GM19324 (cell line): ENCODE data around the gene KTN1.
A peak's percentile ranks its signal among the peaks of the same experiment; 100 is the strongest.

Experiments
- ATAC-seq: cut with Tn5 transposase; IDR thresholded peaks from one replicate; pipeline ENCODE4 v1.9.1; 2021; ENCODE audit warnings: mild to moderate bottlenecking, moderate library complexity; ENCODE audit not compliant: unreplicated experiment, low FRiP score

KTN1 gene

DNA sequence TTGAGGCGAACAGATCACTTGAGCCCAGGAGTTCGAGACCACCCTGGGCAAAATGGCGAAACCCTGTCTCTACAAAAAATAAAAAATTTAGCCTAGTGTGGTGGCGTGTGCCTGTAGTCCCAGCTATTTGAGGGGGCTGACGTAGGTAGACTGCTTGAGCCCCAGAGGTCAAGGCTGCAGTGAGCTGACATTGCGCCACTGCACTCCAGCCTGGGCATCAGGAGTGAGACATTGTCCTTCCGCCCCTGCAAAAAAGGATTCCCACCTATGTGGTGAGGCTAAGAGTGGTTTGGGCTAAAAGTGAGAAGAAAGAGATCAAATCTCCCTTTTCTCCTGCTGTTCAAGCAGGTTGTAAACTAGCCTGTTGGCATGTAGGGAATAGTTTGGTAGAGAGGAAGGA, 5.0 kb upstream of the KTN1 start:
- no peak for ATAC-seq

DNA sequence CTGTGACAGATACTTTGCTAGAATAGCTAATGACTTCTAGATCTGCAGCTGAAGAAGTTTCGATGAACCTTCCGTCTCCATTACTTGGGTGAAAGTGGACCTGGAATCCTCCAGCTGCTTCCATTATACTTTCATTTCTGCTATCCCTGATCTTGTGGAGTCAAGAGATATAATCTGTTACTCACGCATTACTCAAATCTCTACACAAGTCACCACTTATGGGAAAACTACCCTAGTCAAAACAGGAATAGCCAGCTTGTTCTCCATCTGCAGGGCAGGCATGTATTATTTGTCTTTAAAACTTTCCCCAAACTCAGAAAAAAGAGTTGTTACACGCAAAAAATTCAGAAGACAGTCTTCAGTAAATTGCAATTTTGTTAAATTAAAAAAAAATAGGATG, 2.8 kb upstream of the KTN1 start:
- ATAC-seq, result no peak

DNA sequence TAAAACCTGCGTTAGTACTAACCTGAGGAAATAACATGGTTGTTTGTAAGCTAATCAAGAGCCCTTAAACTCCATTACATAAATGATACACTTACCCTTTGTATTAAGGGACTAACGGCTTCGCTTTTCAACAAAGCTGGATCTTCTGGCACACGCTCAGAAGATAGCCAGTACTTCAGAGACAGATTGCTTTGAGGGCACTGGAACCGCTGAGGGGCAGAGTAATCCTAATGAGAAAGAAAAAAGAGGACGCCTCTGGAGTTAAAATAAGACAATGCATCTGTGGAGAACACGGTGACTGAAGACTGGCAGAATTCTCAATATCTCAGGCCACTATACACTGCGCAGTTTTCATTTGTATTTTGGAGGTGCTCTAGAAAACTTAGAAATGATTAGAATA, 1.5 kb upstream of the KTN1 start:
- ATAC-seq, result no peak

DNA sequence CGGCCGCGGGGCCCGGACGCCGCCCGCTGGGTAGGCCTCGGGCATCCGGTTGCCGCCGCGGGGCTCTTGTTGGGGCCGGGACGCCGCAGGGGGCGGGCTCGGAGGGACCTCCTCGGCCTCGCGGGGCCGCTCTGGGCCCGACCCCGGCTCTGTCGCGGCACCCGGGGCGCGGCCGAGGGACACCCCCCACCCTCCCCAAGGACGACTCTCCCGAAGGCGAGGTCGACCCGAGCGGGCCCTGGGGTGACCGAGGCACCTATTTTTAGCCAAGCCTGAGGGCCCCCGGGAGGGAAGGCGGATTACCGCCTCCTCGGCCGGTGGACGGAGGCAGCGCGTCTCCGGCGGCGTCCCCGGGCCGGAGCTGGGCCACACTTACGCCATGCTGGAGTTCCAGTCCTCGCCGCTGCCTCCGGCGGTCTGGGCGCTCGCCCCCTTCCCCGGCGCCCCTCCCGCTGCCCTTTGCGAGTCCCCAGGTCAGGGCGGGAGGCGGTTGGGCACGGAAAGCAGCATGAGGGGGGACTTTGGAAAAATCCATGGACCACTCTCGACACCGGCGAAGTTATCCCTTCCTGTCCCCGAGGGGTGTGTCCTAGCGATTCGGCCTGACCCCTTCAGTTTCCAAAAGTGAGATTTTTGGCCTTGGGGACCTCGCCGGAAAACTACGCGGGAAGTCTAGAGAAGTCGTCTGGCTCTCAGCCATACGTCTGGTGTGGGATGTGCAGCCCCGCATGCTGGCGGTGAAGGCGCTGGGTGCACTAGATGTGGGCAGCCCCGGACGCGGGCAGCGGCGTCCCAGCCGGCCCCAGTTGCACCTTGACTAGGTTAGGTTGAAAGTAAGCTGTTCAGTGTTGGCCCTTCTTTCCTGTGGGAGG, 699 bp downstream of the KTN1 start:
- peak; percentile 61 for ATAC-seq

DNA sequence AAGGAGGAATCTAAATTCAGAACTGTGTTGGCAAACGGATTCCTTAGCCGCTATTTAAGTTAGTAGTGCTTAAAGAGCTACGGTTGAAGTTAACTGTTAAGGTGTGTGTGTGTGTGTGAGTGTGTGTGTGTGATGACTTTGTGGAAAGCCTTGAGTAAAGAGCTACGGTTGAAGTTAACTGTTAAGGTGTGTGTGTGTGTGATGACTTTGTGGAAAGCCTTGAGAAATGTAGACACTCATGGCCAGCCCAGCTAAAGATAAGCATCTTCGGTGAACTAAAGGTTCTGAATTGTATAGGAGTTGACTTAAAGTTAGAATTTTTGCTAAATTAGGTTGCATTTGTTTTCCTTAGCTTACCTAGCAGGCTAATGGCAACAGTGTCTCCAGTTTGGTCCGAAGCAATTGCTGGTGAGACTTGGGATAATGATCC, 1.4 kb downstream of the KTN1 start:
- ATAC-seq, result no peak

DNA sequence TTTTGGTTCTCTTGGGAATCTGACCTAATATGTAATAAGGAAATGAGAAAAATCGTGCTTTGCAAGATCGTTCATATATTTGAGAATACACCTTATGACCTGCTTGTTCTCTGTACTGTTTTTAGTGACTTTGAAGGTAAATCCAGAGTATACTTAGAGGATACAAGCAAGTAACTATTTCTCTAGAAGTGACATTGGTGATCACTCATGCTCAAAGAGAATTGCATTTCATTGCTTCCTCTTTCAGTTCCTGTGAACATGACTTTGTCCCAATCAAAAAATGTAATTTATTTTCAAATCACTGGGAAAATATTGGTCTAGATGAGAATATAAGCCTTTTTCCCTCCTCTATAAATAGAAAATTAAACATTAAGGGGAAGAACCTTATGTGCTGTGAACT, 2.7 kb downstream of the KTN1 start:
- no peak for ATAC-seq

- ATAC-seq, result no peak
Observed at GRCh38 chr14:55583942-55584468, 4.0 kb downstream of the KTN1 start.

DNA sequence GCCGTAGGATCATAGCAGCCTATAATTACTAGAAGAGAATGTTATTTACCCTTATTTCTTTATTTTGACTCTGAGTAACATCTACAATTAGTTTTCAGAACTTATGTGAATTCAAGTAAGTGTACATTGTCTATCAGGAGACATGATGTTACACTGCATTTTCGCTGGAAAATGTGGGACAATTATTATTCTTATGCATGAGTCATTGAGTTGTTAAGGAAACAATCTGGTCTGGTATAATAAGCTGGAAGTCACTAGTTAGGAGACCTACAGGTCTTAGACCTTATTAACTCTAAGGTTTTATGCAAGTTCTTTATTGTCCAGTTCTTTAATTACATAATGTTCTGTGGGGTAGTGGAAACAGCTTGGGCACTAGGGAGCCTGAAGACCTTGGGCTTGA, 5.8 kb downstream of the KTN1 start:
- ATAC-seq, result no peak

DNA sequence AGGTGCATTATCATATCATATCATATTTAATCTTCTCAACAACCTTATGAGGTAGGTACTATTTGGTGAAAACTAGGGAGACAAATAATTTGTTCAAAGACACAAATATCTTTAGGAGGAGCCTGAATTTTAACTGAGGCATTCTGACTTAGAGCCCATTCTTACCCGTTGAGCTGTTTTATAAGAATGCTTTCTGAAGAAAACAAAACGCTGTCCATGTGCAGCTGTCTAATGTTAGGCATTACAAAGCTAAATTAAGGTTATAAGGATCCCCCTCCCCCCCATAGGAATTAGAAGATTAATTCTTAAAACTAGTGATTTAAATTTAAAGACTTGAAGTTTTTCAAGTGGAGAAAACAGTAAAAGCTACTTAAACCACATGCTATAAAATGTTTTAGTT, 6.4 kb downstream of the KTN1 start:
- ATAC-seq, result no peak

DNA sequence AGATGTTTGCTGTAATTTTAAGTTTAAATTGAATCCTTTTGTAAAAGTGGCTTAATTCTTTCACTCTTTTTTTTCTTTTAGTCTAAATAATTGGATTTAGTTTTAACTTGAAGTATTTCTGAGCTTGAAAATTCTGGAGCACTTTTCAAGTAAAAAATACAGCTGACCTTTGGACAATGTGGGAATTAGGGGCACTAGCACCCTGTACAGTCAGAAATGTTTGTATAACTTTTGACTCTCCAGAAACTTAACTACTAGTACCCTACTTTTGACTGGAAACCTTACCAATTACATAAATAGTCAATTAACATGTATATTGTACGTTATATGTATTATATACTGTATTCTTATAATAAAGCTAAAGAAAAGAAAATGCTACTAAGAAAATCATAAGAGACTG, 7.8 kb downstream of the KTN1 start:
- no peak for ATAC-seq

- no peak for ATAC-seq
Observed at GRCh38 chr14:55588259-55588699, 8.3 kb downstream of the KTN1 start.

DNA sequence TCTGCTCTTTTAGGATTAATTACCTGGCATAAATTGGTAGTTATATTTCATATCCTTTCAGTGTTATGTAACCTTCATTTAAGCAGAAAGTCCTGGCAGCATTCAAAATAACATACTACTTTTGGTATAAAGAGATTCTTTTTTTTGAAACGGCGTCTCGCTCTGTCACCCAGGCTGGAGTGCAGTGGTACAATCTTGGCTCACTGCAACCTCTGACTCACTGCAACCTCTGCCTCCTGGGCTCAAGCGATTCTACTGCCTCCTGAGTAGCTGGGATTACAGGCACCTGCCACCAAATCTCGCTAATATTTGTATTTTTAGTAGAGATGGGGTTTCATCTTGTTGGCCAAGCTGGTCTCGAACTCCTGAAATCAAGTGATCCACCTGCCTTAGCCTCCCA, 9.2 kb downstream of the KTN1 start:
- no peak for ATAC-seq

- ATAC-seq, result no peak
Observed at GRCh38 chr14:55592436-55592835, 12.4 kb downstream of the KTN1 start.

GRCh38 chr14:55593698-55594097, 13.7 kb downstream of the KTN1 start:
- no peak for ATAC-seq

DNA sequence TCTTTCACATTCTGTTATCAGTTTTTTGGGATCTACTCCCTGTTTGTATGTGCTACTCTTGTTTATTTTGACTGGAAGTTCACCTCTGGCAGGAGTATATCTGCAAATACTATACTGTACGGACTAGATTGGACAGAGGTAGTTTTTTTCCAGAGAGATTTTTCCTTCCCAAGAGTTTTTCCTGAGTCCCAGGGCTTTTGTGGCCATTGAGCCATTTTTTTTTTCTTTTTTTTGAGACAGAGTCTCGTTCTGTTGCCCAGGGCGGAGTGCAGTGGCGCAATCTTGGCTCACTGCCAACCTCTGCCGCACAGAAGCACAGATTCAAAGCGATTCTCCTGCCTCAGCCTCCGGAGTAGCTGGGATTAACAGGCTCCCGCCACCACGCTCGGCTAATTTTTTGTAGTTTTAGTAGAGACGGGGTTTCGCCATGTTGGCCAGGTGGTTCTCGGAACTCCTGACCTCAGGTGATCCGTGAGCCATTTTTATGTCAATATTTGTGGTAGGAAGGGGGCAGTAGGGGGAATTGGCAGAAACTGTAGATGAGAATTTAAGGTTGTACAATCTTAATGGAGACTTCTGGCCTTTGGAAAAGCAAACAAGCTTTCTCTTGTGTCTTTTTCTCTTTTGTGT, 19.4 kb downstream of the KTN1 start:
- no peak for ATAC-seq

DNA sequence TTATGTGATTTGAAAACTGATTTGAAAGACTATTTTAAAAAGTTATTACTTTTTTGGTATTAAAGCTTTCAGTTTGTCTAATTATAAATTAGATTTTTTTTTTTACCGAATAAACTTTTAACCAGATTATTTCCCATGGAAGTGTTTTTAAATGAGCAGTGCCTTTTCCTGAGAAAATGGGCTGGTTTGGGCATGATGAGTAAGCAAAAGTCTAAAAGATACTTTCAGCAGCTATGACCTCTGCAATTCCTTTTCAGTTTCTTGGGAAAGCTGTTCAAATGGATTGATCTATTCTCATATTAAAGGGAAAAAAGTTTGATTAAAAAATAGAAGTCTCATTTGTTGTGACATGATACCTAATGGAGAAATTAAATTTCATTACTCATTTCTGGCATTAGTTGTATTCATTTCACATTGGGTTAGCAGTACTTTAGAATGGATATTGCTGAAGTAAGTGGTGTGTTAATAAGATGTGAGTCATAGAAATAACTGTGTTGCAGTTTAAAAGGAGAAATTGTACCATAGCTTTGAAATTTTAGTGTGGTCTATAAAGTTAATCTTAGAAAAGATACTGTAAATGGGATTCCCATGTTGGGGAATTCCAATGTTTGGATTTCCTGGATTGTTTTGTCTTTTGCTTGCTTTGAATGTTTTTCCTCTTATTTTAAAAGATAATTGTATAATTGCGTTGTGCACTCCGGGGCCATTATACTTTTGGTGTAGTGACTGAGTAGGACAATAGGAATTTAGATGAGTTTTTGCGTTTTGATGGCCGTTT, 21.0 kb downstream of the KTN1 start:
- no peak for ATAC-seq

GRCh38 chr14:55603401-55603953, 23.5 kb downstream of the KTN1 start:
- no peak for ATAC-seq

DNA sequence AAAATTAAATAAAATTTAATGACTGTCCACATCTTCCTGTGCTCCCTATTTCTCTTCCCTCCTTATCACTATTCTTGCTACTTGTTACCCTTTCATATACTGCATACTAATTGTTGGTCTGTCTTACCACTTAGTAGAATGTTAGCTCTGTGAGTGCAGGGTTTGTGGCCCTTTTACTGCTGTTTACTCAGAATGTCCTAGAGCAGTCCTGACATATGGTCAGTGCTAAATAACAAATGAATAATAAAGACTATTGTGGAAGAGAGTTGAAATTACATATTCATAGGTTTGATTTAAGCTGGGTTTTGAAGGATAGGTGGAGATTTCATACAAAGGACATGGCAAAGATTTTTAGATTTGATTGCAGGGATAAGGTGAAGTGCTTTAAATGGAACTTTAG, 24.5 kb downstream of the KTN1 start:
- no peak for ATAC-seq

- ATAC-seq, result no peak
Observed at GRCh38 chr14:55604900-55605418, 25.0 kb downstream of the KTN1 start.

DNA sequence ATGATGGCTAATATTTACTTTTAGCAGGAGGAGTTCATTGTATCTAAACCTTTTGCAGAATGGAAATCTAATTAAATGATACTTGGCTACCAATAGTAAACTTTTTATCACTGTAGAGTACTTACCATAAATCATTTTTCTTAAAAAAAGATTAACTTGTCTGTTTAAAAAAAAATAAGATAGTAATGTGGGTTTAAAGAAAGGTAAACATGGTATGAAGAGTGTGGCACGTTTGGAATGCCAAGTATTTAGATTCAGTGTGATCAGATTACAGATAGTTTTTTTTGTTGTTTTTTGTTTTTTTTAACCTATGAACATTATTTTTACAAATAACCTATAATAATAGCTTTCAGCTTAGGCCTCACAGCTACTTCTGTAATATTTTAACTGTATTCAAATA, 25.8 kb downstream of the KTN1 start:
- no peak for ATAC-seq

- ATAC-seq, result no peak
Observed at GRCh38 chr14:55607386-55607785, 27.4 kb downstream of the KTN1 start.
